ENCODE results near the gene CDK11A. TPM values are rescaled to one million over a fixed set of nuclear protein-coding genes. Genes with fewer than 3 reads are reported as not detected.

Gene CDK11A
- total and polyA plus RNA-seq, 4 donors, result 6.8 to 41.4 (median 26.2) TPM

- Histone ChIP-seq H3K4me3 (ENCODE audit: low read depth, low read length) (no peak overlapping the region), H3K9me3 (ENCODE audit: control insufficient read depth, insufficient read depth, low read length) (no peaks in the 10 kb centered on the region), H3K27me3 (ENCODE audit: control insufficient read depth, insufficient read depth, low read length) (no peaks in the 10 kb centered on the region), H3K27ac (ENCODE audit: low read depth, low read length) (no peak overlapping the region), H3K4me1 (ENCODE audit: control insufficient read depth, insufficient read depth, low read length) (no peaks in the 10 kb centered on the region), H3K36me3 (ENCODE audit: control insufficient read depth, insufficient read depth, low read length) (peaks cover 97% of the 10 kb centered on the region)
- DNase-seq (ENCODE audit: low read depth in 4 of 6, low spot score in 6 of 6), result no peak
- 96% methylated on average over 10 of the region's 10 CpGs for WGBS (ENCODE audit: insufficient coverage)
These were observed 36.6 kb upstream of the CDK11A start for GRCh38 chr1:1760715-1761114.

DNA sequence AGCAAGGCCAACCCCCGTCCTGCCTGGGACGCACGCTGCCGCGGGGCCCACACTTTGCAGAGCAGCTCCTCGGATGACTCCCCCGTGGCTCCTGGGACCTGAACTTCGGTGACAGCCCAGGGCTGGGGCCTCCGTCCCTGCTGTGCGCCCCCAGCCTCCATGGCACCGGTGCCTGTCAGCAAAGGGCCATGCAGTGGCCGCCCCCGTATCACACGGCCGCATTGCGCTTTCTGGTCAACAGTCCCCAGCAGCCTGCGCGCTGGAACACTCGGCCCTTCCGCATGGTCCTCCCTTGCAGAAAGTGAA lies 36.1 kb upstream of the CDK11A start:
- DNase-seq (ENCODE audit: low read depth in 4 of 6, low spot score in 6 of 6), result no peak

GRCh38 chr1:1759456-1760344 lies 35.5 kb upstream of the CDK11A start:
- no peaks in the 10 kb centered on the region for H3K9me3 ChIP-seq (ENCODE audit: control insufficient read depth, insufficient read depth, low read length)
- H3K27ac ChIP-seq (ENCODE audit: low read depth, low read length), result no peak overlapping the region
- WGBS (ENCODE audit: insufficient coverage), result 94% methylated on average over 35 of the region's 37 CpGs
- no peak overlapping the region for H3K4me3 ChIP-seq (ENCODE audit: low read depth, low read length)
- peaks cover 98% of the 10 kb centered on the region for H3K36me3 ChIP-seq (ENCODE audit: control insufficient read depth, insufficient read depth, low read length)
- H3K27me3 ChIP-seq (ENCODE audit: control insufficient read depth, insufficient read depth, low read length), result no peaks in the 10 kb centered on the region
- H3K4me1 ChIP-seq (ENCODE audit: control insufficient read depth, insufficient read depth, low read length), result no peaks in the 10 kb centered on the region
- no peak for DNase-seq (ENCODE audit: low read depth in 4 of 6, low spot score in 6 of 6)

More for the DNA sequence above, 36.1 kb upstream of the CDK11A start:
- no peak overlapping the region for H3K27ac ChIP-seq (ENCODE audit: low read depth, low read length)
- no peak overlapping the region for H3K4me3 ChIP-seq (ENCODE audit: low read depth, low read length)
- WGBS (ENCODE audit: insufficient coverage), result 93% methylated on average over 20 of the region's 20 CpGs
- H3K9me3 ChIP-seq (ENCODE audit: control insufficient read depth, insufficient read depth, low read length), result no peaks in the 10 kb centered on the region
- H3K36me3 ChIP-seq (ENCODE audit: control insufficient read depth, insufficient read depth, low read length), result peaks cover 97% of the 10 kb centered on the region
- H3K27me3 ChIP-seq (ENCODE audit: control insufficient read depth, insufficient read depth, low read length), result no peaks in the 10 kb centered on the region
- H3K4me1 ChIP-seq (ENCODE audit: control insufficient read depth, insufficient read depth, low read length), result no peaks in the 10 kb centered on the region

- no peak overlapping the region for H3K27ac ChIP-seq (ENCODE audit: low read depth, low read length)
- peaks cover 98% of the 10 kb centered on the region for H3K36me3 ChIP-seq (ENCODE audit: control insufficient read depth, insufficient read depth, low read length)
- 90% methylated on average over 34 of the region's 34 CpGs for WGBS (ENCODE audit: insufficient coverage)
- no peak overlapping the region for H3K4me3 ChIP-seq (ENCODE audit: low read depth, low read length)
- H3K4me1 ChIP-seq (ENCODE audit: control insufficient read depth, insufficient read depth, low read length), result no peaks in the 10 kb centered on the region
- no peaks in the 10 kb centered on the region for H3K9me3 ChIP-seq (ENCODE audit: control insufficient read depth, insufficient read depth, low read length)
- H3K27me3 ChIP-seq (ENCODE audit: control insufficient read depth, insufficient read depth, low read length), result no peaks in the 10 kb centered on the region
- no peak for DNase-seq (ENCODE audit: low read depth in 4 of 6, low spot score in 6 of 6)
These were observed 34.7 kb upstream of the CDK11A start for GRCh38 chr1:1758692-1759455.

DNA sequence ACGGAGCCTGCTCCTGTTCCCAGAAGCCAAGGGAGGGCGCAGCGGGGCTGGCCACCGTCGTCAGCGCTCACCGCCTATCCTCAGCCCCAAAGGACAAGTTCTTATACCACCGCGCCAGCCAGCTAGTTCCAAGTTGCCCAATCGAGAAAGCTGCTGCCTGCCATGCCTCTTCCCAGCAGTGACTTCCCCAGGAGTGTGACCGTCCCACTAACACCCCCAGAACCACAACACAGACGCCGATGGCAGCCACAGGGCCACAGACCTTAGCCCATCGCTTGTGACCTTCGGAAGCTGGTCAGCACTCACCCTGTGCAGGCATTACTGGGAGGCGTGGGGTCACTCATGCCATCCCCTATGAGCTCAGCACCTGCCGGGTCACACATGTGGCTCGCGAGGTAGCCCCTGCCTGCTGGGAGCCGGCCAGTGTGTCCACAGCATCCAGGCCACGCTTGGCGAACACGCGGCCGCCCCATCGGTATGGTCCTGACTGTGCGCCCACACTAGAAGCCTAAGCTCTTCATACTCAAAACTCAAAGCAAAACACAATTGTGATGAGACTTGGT lies 34.0 kb upstream of the CDK11A start:
- H3K4me3 ChIP-seq (ENCODE audit: low read depth, low read length), result no peak overlapping the region
- H3K27me3 ChIP-seq (ENCODE audit: control insufficient read depth, insufficient read depth, low read length), result no peaks in the 10 kb centered on the region
- DNase-seq (ENCODE audit: low read depth in 4 of 6, low spot score in 6 of 6), result no peak
- peaks cover 100% of the 10 kb centered on the region for H3K36me3 ChIP-seq (ENCODE audit: control insufficient read depth, insufficient read depth, low read length)
- no peak overlapping the region for H3K27ac ChIP-seq (ENCODE audit: low read depth, low read length)
- H3K9me3 ChIP-seq (ENCODE audit: control insufficient read depth, insufficient read depth, low read length), result no peaks in the 10 kb centered on the region
- 88% methylated on average over 19 of the region's 27 CpGs for WGBS (ENCODE audit: insufficient coverage)
- no peaks in the 10 kb centered on the region for H3K4me1 ChIP-seq (ENCODE audit: control insufficient read depth, insufficient read depth, low read length)

GRCh38 chr1:1757422-1758058 lies 33.4 kb upstream of the CDK11A start:
- peaks cover 100% of the 10 kb centered on the region for H3K36me3 ChIP-seq (ENCODE audit: control insufficient read depth, insufficient read depth, low read length)
- WGBS (ENCODE audit: insufficient coverage), result 94% methylated on average over 25 of the region's 25 CpGs
- DNase-seq (ENCODE audit: low read depth in 4 of 6, low spot score in 6 of 6), result no peak

GRCh38 chr1:1756661-1757421 lies 32.7 kb upstream of the CDK11A start:
- H3K27ac ChIP-seq (ENCODE audit: low read depth, low read length), result no peak overlapping the region
- peaks cover 98% of the 10 kb centered on the region for H3K36me3 ChIP-seq (ENCODE audit: control insufficient read depth, insufficient read depth, low read length)

More at GRCh38 chr1:1757422-1758058, 33.4 kb upstream of the CDK11A start:
- Histone ChIP-seq H3K9me3 (ENCODE audit: control insufficient read depth, insufficient read depth, low read length) (no peaks in the 10 kb centered on the region), H3K27ac (ENCODE audit: low read depth, low read length) (no peak overlapping the region), H3K4me3 (ENCODE audit: low read depth, low read length) (no peak overlapping the region), H3K4me1 (ENCODE audit: control insufficient read depth, insufficient read depth, low read length) (no peaks in the 10 kb centered on the region), H3K27me3 (ENCODE audit: control insufficient read depth, insufficient read depth, low read length) (no peaks in the 10 kb centered on the region)

DNA sequence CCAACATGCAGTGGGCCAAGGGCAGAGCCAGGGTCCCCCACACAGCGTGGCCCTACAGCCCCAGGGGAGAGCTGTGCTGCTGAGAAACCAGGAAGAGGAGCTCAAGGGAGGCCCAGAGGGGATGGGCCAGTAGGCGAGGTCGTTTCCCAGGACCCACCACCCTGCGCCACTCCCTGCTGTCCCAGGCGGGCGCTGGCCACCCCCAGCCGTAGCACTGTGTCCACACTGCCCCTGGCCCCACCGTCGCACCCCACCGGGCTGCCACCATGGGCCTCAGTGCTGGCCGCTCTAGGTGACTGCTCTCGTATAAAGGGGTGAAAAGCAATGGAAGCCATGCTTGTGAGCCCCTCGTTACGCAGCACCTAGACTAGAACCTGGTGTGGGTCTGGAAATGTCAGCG lies 31.7 kb upstream of the CDK11A start:
- Histone ChIP-seq H3K27ac (ENCODE audit: low read depth, low read length) (no peak overlapping the region), H3K4me1 (ENCODE audit: control insufficient read depth, insufficient read depth, low read length) (no peaks in the 10 kb centered on the region), H3K27me3 (ENCODE audit: control insufficient read depth, insufficient read depth, low read length) (no peaks in the 10 kb centered on the region), H3K4me3 (ENCODE audit: low read depth, low read length) (no peak overlapping the region), H3K36me3 (ENCODE audit: control insufficient read depth, insufficient read depth, low read length) (peaks cover 89% of the 10 kb centered on the region), H3K9me3 (ENCODE audit: control insufficient read depth, insufficient read depth, low read length) (no peaks in the 10 kb centered on the region)
- WGBS (ENCODE audit: insufficient coverage), result 93% methylated on average over 14 of the region's 15 CpGs
- no peak for DNase-seq (ENCODE audit: low read depth in 4 of 6, low spot score in 6 of 6)

More at GRCh38 chr1:1756661-1757421, 32.7 kb upstream of the CDK11A start:
- DNase-seq (ENCODE audit: low read depth in 4 of 6, low spot score in 6 of 6), result no peak
- no peak overlapping the region for H3K4me3 ChIP-seq (ENCODE audit: low read depth, low read length)
- H3K9me3 ChIP-seq (ENCODE audit: control insufficient read depth, insufficient read depth, low read length), result no peaks in the 10 kb centered on the region
- no peaks in the 10 kb centered on the region for H3K27me3 ChIP-seq (ENCODE audit: control insufficient read depth, insufficient read depth, low read length)
- no peaks in the 10 kb centered on the region for H3K4me1 ChIP-seq (ENCODE audit: control insufficient read depth, insufficient read depth, low read length)
- 87% methylated on average over 20 of the region's 33 CpGs for WGBS (ENCODE audit: insufficient coverage)

DNA sequence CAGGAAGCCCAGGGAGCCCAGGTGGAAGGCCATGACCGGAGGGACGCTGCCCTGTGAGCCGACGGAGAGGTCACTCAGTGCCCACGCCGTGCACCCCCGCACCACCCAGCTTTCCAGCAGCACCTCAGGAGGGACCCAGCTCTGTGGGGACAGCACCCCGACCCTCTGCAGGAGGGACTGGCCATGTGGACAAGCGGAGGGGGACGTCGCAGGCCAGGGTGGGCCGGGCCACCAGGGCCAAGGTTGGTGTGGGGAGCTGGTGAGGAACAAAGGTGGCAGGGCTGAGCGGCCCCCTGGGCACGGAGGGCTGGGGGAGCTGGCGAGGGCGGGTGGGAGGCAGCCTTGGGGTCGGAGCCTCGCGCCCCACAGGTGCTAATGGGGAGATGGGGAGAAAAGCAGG lies 31.3 kb upstream of the CDK11A start:
- Histone ChIP-seq H3K4me1 (ENCODE audit: control insufficient read depth, insufficient read depth, low read length) (no peaks in the 10 kb centered on the region), H3K27ac (ENCODE audit: low read depth, low read length) (no peak overlapping the region), H3K9me3 (ENCODE audit: control insufficient read depth, insufficient read depth, low read length) (no peaks in the 10 kb centered on the region), H3K4me3 (ENCODE audit: low read depth, low read length) (no peak overlapping the region), H3K27me3 (ENCODE audit: control insufficient read depth, insufficient read depth, low read length) (no peaks in the 10 kb centered on the region), H3K36me3 (ENCODE audit: control insufficient read depth, insufficient read depth, low read length) (peaks cover 84% of the 10 kb centered on the region)
- DNase-seq (ENCODE audit: low read depth in 4 of 6, low spot score in 6 of 6), result no peak
- 92% methylated on average over 18 of the region's 19 CpGs for WGBS (ENCODE audit: insufficient coverage)
